ENCODE results near the gene CD19. TPM values are rescaled to one million over a fixed set of nuclear protein-coding genes. Genes with fewer than 3 reads are reported as not detected.

CD19 gene
- total RNA-seq, 3 donors from 2014 or later (not counting 1 experiment from before 2014, with no cell fraction given) = 0.79 to 2.5 (median 0.96) TPM

DNA sequence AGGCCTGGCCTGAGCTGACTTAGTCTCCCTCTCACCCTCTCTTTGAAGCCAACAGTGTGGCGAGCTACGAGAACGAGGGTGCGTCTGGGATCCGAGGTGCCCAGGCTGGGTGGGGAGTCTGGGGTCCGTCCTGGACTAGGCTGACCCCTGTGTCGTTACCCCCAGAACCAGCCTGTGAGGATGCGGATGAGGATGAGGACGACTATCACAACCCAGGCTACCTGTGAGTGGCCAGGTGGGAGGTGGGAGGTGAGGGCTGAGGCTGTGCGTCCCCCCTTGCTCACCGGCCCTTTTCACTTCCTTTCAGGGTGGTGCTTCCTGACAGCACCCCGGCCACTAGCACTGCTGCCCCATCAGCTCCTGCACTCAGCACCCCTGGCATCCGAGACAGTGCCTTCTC lies 54.7 kb downstream of the CD19 start:
- DNase-seq = peak in 1 of 2 donors; percentile 38
- ATAC-seq = no peak
- H3K4me3 ChIP-seq (ENCODE audit: low read length) = peak overlapping the region; percentile 70

DNA sequence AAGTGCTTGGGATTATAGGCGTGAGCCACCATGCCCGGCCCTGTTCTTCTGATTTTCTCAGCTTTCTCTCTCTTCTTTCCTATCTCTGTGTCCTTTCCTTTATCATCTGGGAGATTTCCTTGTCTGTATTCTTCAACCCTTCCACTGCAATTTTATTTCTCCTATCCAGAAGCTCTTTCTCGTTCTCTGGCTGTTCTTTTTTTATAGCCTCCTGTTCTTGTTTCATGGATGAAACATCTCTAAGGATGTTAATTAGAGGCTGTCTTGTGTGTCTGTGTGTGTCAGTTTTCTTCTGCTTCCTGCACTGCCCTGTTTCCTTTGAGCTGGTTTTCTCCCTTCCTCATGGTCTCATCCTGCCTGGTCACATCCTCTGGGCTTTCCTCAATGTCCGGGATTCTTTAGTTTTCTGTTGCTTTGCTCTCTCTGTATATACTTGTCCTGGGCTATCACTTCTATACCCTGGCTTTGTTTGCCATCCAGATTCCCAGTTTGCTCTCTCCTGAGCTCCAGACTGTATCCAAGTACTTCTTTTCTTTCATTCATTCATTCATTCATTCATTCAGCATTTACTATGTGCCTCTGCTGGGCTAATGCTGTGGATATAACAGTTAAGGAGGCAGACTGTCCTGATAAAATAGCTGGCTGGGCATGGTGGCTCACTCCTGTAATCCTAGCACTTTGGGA lies 55.5 kb downstream of the CD19 start:
- Histone ChIP-seq H3K27ac (ENCODE audit: low read length) (peak overlapping the region; percentile 21), H3K4me3 (ENCODE audit: low read length) (peak overlapping the region; percentile 70), H3K36me3 (ENCODE audit: control insufficient read depth, insufficient read depth, low read length) (peaks cover 41% of the 10 kb centered on the region), H3K27me3 (ENCODE audit: control insufficient read depth, insufficient read depth, low read length) (no peaks in the 10 kb centered on the region), H3K9me3 (ENCODE audit: control insufficient read depth, insufficient read depth, low read length) (no peaks in the 10 kb centered on the region), H3K4me1 (ENCODE audit: control insufficient read depth, insufficient read depth, low read length) (peaks cover 71% of the 10 kb centered on the region)
- TF ChIP-seq, protein P1, sequence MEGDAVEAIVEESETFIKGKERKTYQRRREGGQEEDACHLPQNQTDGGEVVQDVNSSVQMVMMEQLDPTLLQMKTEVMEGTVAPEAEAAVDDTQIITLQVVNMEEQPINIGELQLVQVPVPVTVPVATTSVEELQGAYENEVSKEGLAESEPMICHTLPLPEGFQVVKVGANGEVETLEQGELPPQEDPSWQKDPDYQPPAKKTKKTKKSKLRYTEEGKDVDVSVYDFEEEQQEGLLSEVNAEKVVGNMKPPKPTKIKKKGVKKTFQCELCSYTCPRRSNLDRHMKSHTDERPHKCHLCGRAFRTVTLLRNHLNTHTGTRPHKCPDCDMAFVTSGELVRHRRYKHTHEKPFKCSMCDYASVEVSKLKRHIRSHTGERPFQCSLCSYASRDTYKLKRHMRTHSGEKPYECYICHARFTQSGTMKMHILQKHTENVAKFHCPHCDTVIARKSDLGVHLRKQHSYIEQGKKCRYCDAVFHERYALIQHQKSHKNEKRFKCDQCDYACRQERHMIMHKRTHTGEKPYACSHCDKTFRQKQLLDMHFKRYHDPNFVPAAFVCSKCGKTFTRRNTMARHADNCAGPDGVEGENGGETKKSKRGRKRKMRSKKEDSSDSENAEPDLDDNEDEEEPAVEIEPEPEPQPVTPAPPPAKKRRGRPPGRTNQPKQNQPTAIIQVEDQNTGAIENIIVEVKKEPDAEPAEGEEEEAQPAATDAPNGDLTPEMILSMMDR (IDR thresholded peaks at IDR 0.05) = no peak
- ATAC-seq = no peak
- H3K9me3 Mint-ChIP-seq = peaks cover 0 to 5% of the 10 kb centered on the region in 2 donors
- H3K36me3 Mint-ChIP-seq = no peaks in the 10 kb centered on the region
- no peaks in the 10 kb centered on the region for H3K27me3 Mint-ChIP-seq (ENCODE audit: low read depth in 2 of 2)
- 90% methylated on average over 4 of the region's 4 CpGs for WGBS (ENCODE audit: insufficient coverage)
- peak in 1 of 2 donors; percentile 26 for DNase-seq
- peaks cover 29 to 70% of the 10 kb centered on the region in 2 donors for H3K4me1 Mint-ChIP-seq
- H3K4me3 Mint-ChIP-seq = peak overlapping the region; percentile 84
- peak overlapping the region; percentile 71 to 97 for H3K27ac Mint-ChIP-seq
- intact Hi-C loops (cut with micrococcal nuclease) = no loop called here

More for the DNA sequence above, 54.7 kb downstream of the CD19 start:
- Mint-ChIP-seq H3K36me3 (no peaks in the 10 kb centered on the region), H3K4me1 (peaks cover 29 to 77% of the 10 kb centered on the region in 2 donors), H3K9me3 (peaks cover 0 to 5% of the 10 kb centered on the region in 2 donors), H3K27me3 (ENCODE audit: low read depth in 2 of 2) (no peaks in the 10 kb centered on the region), H3K27ac (peak overlapping the region; percentile 71 to 97), H3K4me3 (peak overlapping the region; percentile 84)
- H3K9me3 ChIP-seq (ENCODE audit: control insufficient read depth, insufficient read depth, low read length) = peaks cover 3% of the 10 kb centered on the region
- peaks cover 76% of the 10 kb centered on the region for H3K4me1 ChIP-seq (ENCODE audit: control insufficient read depth, insufficient read depth, low read length)
- WGBS (ENCODE audit: insufficient coverage) = 67% methylated on average over 13 of the region's 13 CpGs
- H3K27me3 ChIP-seq (ENCODE audit: control insufficient read depth, insufficient read depth, low read length) = no peaks in the 10 kb centered on the region
- intact Hi-C loops (cut with micrococcal nuclease) = no loop called here
- peaks cover 49% of the 10 kb centered on the region for H3K36me3 ChIP-seq (ENCODE audit: control insufficient read depth, insufficient read depth, low read length)
- TF ChIP-seq, protein P1 (IDR thresholded peaks at IDR 0.05) = no peak
- H3K27ac ChIP-seq (ENCODE audit: low read length) = peak overlapping the region; percentile 83

Other genes starting within 250 kb of the CD19 start
- gene EIF3C, start 220.5 kb upstream of the CD19 start, total RNA-seq = 100 to 1,000 TPM; 231 to 288 (median 244) TPM
- gene NPIPB9, start 180.2 kb upstream of the CD19 start, total RNA-seq = 10 to 100 TPM; 11.7 to 13.7 (median 12.2) TPM
- 100 to 1,000 TPM; 350 to 451 (median 416) TPM for gene ATXN2L, start 109.0 kb upstream of the CD19 start, total RNA-seq
- 100 to 1,000 TPM; 108 to 128 (median 118) TPM for gene TUFM, start 85.6 kb upstream of the CD19 start, total RNA-seq
- gene SH2B1, start 68.1 kb upstream of the CD19 start, total RNA-seq = 100 to 1,000 TPM in 1 of 3 donors, 10 to 100 TPM in 2; 85.4 to 110 (median 91.5) TPM
- 1 to 10 TPM in 2 of 3 donors, under 1 TPM in 1; 0.75 to 2.5 (median 1.3) TPM for gene ATP2A1, start 53.5 kb upstream of the CD19 start, total RNA-seq
- 10 to 100 TPM; 53.4 to 63.4 (median 60.1) TPM for gene RABEP2, start 6.7 kb upstream of the CD19 start, total RNA-seq
- gene NFATC2IP, start 19.0 kb downstream of the CD19 start, total RNA-seq = 100 to 1,000 TPM in 2 of 3 donors, 10 to 100 TPM in 1; 87.1 to 132 (median 108) TPM
- gene SPNS1, start 42.8 kb downstream of the CD19 start, total RNA-seq = 10 to 100 TPM; 36.0 to 44.3 (median 36.9) TPM
- 100 to 1,000 TPM; 130 to 148 (median 147) TPM for gene LAT, start 53.1 kb downstream of the CD19 start, total RNA-seq